ENCODE measurements around the gene UTF1.

GRCh38 chr10:133205146-133205545 is 24.9 kb upstream of the UTF1 start:
- no peak for TF ChIP-seq EZH2 (IDR thresholded peaks at IDR 0.05; ENCODE audit: insufficient read depth, poor library complexity, severe bottlenecking)
- TF ChIP-seq EZH2phosphoT487 (IDR thresholded peaks at IDR 0.05; ENCODE audit: insufficient read depth, low read depth) = no peak

Measured in GM23248 (cell line).